22Rv1 (cell line): ENCODE results near the gene MYO10.

ENCODE experiments used
- H3K27ac ChIP-seq: fragments of 450-650 bp; 2 replicates; pipeline ENCODE4 v1.5.1; 2017
- ZFX ChIP-seq: fragments of 450-650 bp; IDR thresholded peaks from 2 replicates; pipeline ENCODE4 v1.6.1; 2017; ENCODE audit warnings: antibody characterized with exemption, borderline replicate concordance
- TF ChIP-seq, protein P1 (sequence below): fragments of 450-650 bp; IDR thresholded peaks from 2 replicates; pipeline ENCODE4 v1.5.1; 2017; ENCODE audit warnings: mild to moderate bottlenecking

Gene MYO10

DNA sequence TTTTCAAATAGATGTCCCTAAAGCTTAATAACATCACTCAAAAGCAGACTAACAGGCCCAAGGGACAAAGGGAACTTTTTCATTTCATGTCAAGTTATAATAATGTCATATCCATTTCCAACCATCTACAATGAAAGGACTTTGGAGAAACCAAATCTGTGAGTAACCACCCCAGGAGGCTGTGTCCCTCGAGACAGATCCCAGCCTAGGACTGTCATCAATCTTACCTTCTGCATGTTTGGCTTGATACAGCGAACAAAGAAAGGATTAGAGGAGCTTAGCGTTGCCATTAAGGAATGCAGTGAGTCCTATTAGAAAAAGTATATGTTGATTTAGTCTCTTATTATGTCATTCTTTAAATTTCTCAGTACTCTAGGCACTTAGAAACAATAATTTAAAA lies 181.5 kb downstream of the MYO10 start:
- no peak overlapping the region for H3K27ac ChIP-seq
- no peak for TF ChIP-seq ZFX
- TF ChIP-seq, protein P1, sequence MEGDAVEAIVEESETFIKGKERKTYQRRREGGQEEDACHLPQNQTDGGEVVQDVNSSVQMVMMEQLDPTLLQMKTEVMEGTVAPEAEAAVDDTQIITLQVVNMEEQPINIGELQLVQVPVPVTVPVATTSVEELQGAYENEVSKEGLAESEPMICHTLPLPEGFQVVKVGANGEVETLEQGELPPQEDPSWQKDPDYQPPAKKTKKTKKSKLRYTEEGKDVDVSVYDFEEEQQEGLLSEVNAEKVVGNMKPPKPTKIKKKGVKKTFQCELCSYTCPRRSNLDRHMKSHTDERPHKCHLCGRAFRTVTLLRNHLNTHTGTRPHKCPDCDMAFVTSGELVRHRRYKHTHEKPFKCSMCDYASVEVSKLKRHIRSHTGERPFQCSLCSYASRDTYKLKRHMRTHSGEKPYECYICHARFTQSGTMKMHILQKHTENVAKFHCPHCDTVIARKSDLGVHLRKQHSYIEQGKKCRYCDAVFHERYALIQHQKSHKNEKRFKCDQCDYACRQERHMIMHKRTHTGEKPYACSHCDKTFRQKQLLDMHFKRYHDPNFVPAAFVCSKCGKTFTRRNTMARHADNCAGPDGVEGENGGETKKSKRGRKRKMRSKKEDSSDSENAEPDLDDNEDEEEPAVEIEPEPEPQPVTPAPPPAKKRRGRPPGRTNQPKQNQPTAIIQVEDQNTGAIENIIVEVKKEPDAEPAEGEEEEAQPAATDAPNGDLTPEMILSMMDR = no peak

DNA sequence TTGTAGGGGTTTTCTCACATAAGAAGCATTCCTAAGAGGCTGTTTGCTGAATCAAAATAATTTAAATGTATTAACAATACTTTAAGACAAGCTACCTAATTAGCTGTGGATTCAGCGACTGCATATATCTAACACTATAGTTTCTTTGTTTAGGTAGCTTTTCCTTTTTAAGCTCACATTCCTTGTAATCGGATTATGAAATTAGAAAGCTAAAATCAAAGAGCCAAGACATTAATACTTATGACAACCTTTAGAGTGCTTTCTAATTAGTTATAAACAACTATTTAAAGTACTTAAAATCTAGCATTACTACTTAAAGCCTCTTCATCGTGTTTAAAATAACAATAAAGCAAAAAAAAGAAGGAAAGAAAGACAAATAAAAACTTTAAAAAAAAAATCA lies 182.0 kb downstream of the MYO10 start:
- H3K27ac ChIP-seq = no peak overlapping the region

DNA sequence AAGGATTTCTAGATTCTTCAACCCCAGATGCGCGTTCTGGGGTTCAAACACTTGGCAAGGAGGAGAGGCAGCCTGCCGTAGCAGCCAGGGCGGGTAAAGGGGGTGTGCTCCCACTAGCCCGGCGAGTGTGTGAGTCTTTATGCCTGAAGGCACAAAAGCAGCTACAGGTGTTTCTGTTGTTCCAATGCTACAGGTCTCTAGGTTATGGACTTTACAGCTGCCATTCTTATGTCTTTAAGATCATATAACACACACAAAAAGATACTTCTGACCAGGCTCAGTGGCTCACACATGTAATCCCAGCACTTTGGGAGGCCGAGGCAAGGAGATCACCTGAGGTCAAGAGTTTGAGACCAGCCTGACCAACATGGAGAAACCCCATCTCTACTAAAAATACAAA lies 185.6 kb downstream of the MYO10 start:
- TF ChIP-seq ZFX = no peak
- TF ChIP-seq, protein P1 = no peak
- no peak overlapping the region for H3K27ac ChIP-seq

More for the DNA sequence above, 182.0 kb downstream of the MYO10 start:
- no peak for TF ChIP-seq ZFX
- TF ChIP-seq, protein P1 = no peak

DNA sequence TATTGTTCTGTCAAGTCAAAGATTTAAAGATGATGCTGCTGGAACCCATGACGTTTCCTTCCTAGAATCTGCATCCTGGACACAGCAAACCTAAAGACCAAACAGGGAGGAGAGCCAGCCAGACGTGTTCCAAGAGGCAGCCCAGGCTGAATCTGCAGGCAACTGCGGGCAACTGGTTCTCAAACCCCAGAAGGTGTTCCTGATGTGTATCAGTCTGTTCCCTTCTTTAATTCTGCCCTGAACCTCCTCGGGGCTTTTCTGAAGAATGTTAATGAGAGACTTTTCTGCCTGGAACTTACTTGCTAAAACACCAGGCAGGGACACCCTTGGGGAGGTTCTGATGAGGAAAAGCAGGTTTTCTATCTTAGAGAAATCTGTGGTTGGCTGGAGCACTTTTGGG lies 186.5 kb downstream of the MYO10 start:
- TF ChIP-seq ZFX = no peak
- TF ChIP-seq, protein P1 = no peak
- H3K27ac ChIP-seq = no peak overlapping the region

DNA sequence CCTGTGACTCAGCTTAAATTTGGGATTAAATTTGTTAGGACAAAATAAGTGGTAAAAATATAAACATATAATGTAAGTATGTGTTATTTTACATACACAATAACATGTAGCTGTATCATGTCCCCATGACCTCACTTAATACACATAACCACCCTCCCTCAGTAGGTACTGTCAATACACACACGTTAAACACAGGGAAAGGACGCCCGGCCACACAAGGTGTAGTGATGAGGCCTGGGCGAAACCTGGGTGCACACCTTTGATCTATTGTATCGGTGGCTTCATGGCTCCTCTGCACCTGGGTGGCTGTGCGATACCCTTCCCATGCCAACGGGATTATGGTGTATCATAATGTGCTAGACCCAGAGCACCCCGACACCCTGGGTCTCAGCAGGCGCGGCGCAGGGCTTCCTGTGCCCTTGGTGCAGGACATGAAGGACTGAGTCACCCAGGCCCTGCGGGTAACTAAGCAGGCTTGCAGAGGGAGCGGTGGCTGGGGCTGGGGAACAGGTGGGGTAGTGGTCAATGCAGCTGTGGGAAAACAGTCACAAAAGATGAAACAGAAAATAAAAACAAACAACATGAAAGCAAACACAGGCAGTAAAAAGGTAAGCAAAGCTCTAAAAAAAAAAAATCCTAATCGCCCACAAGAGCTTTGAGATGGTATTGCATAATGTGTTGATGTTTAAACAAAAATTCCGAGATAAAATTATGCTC lies 191.8 kb downstream of the MYO10 start:
- no peak overlapping the region for H3K27ac ChIP-seq
- TF ChIP-seq, protein P1 = no peak
- TF ChIP-seq ZFX = no peak

DNA sequence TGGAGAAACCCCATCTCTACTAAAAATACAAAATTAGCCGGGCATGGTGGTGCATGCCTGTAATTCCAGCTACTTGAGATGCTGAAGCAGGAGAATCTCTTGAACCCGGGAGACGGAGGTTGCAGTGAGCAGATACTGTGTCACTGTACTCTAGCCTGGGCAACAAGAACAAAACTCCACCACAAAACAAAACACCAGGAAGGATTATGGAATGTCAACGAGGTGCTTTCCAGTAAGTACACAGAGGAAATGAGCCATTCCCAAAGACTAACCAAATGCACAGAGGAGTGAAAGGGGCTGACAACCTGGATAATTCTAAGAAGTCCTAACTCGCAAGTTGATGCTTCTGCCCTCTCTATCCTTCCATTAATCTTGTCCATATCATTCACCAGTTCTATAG lies 193.2 kb downstream of the MYO10 start:
- no peak for TF ChIP-seq ZFX
- TF ChIP-seq, protein P1 = no peak
- no peak overlapping the region for H3K27ac ChIP-seq

DNA sequence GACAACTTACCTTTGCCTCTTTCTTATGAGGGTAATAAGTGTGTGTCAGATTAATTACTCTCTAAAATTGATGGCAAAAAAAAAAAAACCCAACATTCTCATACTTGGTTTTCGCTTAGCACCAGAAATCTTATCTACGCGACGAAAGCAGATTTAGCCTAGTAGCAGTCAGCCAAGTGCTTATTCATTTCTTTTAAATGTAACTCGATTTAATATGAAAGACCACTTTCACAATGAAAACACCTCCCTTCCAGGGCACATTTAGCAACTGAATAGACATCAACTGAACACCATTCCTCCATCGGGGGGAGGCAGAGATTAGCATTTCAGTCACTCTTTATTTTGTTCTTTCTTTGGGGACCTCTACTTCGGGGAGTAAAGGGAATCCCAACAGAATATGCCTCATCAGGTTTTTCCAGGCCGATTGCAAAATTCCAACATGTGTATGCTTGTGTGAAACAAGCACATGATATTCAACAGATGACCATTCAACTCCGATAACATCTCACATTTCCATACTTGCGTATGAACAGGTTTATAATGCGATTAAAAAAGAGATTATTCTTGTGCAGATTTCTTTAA lies 195.2 kb downstream of the MYO10 start:
- TF ChIP-seq, protein P1 = no peak; the same call in 1 of the 2 replicates
- no peak for TF ChIP-seq ZFX
- no peak overlapping the region for H3K27ac ChIP-seq
